Activated naive CD8-positive, alpha-beta T cell treated with anti-CD3 and anti-CD28 coated beads, Interleukin-2, amount 50 U/mL, for 16 hours (primary cell): Measurements from ENCODE around the gene MET.
"Not testable (repeated sequence)": the region's sequence is repeated elsewhere in the genome, so short reads cannot be mapped to it uniquely, and the experiment has no call there.

Experiments used
- DNase-seq: peaks from one replicate; pipeline ENCODE4 v3.0.0-alpha.2; 2020; ENCODE audit warnings: low read depth, low spot score

MET gene

DNA sequence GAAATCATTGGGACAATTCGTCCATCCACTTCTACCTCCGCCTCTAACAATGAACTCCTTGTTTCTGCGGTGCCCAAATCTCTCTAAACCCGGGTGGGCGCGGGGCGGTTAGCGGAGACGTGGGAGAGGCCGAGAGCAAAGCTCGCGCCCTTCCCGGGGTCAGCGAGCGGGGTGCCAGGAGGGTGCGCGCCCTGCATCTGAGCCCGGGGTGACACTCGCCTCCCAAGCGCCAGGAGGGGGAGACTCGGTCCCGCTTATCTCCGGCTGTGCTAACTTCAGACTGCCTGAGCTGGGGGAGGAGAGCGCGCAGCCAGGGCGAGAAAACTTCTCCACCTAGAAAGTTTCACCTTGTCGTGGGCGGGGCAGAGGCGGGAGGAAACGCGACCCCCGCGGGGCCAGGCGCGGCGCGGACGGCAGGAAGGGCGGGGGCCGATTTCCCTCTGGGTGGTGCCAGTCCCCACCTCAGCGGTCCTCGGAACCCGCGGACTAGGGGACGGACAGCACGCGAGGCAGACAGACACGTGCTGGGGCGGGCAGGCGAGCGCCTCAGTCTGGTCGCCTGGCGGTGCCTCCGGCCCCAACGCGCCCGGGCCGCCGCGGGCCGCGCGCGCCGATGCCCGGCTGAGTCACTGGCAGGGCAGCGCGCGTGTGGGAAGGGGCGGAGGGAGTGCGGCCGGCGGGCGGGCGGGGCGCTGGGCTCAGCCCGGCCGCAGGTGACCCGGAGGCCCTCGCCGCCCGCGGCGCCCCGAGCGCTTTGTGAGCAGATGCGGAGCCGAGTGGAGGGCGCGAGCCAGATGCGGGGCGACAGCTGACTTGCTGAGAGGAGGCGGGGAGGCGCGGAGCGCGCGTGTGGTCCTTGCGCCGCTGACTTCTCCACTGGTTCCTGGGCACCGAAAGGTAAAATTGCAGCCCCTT, at the start of gene MET:
TSS of gene MET (plus strand) at position 516 of the 915 bp plus-strand sequence. CDS start 26,889 bp downstream, outside the sequence.
- DNase-seq, result no peak

GRCh38 chr7:116626886-116627285, 45.1 kb upstream of the MET start:
- DNase-seq, result no peak

- no peak for DNase-seq
These were observed 42.9 kb upstream of the MET start for GRCh38 chr7:116629051-116629463.

GRCh38 chr7:116630357-116630756, 41.6 kb upstream of the MET start:
- DNase-seq, result no peak

DNA sequence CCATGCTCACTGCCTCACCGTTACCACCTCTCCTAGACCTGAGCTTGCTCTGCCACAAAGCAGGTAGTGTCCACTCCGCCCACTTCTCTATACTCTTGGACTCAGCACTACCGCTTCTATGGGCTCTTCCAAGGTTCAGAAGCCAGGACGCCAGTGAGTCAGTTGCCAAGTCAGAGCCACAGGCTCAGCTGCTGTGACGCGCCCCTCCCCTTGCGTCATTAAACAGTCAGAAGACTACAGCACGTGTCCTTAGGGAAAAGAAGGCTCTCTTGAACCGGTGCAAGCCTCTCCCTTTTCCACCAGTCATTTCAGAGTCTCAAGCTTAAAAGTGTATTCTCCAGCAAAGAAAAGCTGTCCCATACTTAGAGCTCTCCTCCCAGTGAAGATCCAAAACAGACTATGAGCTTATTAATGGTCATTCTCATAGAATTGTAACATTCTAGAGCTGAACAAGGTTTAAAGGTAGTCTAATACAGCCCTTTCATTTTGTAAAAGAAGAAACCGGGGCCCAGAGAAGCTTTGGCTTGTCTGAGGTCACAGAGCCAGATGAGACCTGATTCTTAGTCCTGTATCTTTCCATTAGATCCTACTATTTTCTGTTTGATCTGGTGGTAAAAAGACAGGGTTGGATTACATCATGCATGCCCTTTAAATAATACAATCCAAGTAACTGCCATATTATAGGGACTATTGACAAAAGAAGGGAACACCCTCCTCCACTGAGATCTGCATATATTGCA, 40.9 kb upstream of the MET start:
- no peak for DNase-seq

- no peak for DNase-seq
These were observed 40.3 kb upstream of the MET start for GRCh38 chr7:116631676-116632075.

DNA sequence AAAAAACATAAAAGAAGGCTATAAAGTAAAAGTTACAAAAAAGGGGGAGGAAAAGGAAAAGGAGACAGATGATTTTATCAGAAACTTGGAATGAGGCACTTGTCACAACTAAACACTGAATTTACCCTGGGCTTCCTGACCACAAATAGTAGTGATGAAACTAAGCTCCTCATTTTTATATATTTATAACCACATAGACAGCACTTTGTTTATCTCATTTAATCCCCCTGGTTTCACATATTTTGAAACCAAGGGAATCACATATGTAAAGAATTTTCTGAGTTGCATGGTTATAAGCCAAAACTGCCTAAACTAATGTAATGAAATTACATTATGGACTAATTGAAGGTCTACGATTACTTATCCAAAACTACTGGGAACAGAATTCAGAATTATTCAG, 39.6 kb upstream of the MET start:
- no peak for DNase-seq

DNA sequence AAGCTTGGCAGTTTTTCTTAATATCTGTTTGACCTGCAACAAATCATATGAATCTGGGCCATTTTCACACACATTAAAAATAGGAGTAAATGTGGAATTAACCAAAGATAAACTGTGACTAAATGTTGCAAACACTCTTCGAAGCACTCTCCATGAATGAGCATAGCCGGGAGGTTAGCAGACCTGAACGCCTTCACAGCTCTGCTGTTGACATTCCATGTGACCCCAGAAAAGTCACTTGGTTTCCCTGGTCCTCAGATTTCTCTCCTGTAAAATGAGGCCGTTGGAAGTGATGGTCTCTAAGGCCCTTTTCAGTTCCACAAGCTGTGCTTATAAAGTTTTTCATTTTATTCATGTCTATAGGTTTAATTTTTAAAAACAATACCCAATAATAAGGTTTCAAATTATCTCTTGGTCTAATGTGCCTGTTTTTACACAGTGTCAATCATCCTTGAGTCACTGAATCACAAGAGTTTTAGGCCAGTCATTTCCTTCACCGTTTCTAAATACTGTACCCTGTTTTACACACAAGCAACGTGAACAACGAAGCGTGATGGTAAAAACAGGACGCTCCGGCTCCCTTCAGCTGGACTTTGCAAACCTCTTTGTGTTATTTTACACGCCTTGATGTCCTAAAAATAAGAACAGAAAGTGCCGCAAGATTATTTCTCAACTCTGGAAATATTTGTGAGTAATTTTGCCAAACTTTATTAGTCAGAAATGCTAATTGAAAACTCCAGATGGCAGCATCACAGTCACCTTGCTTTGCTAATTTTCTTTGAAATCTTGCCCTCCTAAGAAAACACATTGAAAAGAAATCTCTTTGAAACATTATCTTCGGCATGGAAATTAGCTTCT, 38.6 kb upstream of the MET start:
- no peak for DNase-seq

- DNase-seq, result no peak
These were observed 35.0 kb upstream of the MET start for GRCh38 chr7:116636997-116637396.

DNA sequence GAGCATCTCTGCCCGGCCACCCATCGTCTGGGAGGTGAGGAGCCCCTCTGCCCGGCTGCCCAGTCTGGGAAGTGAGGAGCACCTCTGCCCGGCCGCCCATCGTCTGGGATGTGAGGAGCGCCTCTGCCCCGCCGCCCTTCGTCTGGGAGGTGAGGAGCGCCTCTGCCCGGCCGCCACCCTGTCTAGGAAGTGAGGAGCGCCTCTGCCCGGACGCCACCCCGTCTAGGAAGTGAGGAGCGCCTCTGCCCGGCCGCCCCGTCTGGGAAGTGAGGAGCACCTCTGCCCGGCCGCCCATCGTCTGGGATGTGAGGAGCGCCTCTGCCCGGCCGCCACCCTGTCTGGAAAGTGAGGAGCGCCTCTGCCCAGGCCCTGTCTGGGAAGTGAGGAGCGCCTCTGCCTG, 33.4 kb upstream of the MET start:
- not testable (repeated sequence) for DNase-seq

GRCh38 chr7:116641551-116642153, 30.3 kb upstream of the MET start:
- DNase-seq, result no peak

DNA sequence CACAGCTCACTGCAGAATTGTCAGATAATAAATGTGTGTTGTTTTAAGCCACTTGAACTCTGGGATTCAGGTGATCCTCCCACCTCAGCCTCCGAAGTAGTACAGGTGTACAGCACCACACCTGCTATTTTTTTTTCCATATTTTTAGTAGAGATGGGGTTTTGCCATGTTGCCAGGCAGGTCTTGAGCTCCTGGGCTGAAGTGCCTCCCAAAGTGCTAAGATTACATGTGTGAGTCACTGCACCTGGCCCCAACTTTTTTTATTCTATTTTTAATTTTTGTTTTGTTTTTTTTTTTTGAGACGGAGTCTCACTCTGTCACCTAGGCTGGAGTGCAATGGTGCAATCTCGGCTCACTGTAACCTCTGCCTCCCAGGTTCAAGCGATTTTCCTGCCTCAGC, 28.8 kb upstream of the MET start:
- DNase-seq, result not testable (repeated sequence)

GRCh38 chr7:116644628-116645027, 27.4 kb upstream of the MET start:
- no peak for DNase-seq

GRCh38 chr7:116647290-116647689, 24.7 kb upstream of the MET start:
- no peak for DNase-seq

DNA sequence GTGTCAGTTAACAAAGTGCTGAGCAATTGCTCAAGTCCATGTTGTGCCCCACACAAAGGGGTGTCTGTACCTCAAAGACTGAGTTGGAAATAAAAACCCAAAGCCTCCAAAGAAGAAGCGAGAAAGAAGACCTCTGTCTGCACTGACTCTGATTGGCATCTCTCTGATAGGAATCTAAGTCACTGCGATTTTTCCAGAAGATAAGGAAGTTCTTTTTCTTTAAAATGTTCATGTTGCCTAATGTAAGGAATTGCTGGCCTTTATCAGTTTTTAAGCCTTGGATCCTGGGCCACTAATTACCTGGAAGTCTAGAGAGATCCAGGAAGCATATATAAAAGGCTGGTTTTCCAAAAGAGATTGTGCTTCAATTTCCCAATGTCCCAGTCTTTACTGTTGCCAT, 24.1 kb upstream of the MET start:
- no peak for DNase-seq

DNA sequence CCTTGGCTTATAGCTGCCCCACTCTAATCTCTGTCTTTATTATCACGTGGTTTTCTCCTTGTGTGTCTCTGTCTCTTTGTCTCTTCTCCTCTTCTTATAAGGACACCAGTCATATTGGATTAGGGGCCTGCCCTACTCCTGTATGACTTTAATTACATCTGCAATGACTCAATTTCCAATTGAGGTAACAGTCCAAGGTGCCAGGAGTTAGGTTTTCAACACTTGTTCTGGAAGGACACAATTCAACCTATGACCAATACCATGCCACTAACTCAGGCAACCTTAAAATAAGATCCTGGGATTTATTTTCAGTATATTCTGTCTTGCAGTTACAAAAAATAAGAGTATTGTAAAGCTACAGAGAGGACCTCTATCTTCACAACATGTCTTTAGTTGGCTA, 21.6 kb upstream of the MET start:
- no peak for DNase-seq

GRCh38 chr7:116652793-116653192, 19.2 kb upstream of the MET start:
- DNase-seq, result no peak

DNA sequence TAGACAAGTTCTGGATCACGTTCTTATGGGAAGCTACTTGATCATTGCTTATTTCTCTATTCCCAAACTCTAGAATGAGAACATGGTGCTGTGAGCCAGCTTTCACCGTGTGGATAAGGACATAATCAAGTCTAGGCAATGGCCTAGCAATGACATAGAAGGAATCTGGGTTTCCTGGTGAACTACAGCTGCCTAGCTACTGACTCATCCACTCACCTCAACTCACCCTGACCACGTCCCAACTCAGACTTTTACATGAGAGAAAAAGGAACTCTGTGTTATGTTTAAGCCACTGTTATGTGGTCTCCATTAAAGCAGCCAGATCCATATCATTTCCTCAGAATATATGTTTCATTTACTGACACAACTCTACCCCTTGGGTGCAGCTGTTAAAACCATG, 18.8 kb upstream of the MET start:
- DNase-seq, result no peak

- DNase-seq, result no peak
These were observed 18.4 kb upstream of the MET start for GRCh38 chr7:116653646-116654045.

- DNase-seq, result not testable (repeated sequence)
These were observed 12.7 kb upstream of the MET start for GRCh38 chr7:116659248-116659647.

GRCh38 chr7:116661865-116662264, 10.1 kb upstream of the MET start:
- no peak for DNase-seq
